Progenitor cell of endocrine pancreas (in vitro differentiated cells): Measurements from ENCODE around the gene PAPPA. TPM values are rescaled to one million over a fixed set of nuclear protein-coding genes. Genes with fewer than 3 reads are reported as not detected.

Experiments used
- DNase-seq: peaks from one replicate; pipeline ENCODE4 v3.0.0; 2021; ENCODE audit warnings: low spot score; ENCODE audit not compliant: unreplicated experiment
- H3K27ac Mint-ChIP-seq: 2 replicates; pipeline ENCODE4 v1.8.0; 2021; ENCODE audit warnings: mild to moderate bottlenecking, moderate library complexity, mixed read lengths
- H3K27me3 Mint-ChIP-seq: 2 replicates; pipeline ENCODE4 v1.8.0; 2021; ENCODE audit warnings: mixed read lengths
- H3K36me3 Mint-ChIP-seq: 2 replicates; pipeline ENCODE4 v1.8.0; 2022; ENCODE audit warnings: mixed read lengths; ENCODE audit not compliant: insufficient read depth
- H3K4me1 Mint-ChIP-seq: 2 replicates; pipeline ENCODE4 v1.8.0; 2021; ENCODE audit warnings: low read depth, mixed read lengths
- H3K4me3 Mint-ChIP-seq: 2 replicates; pipeline ENCODE4 v1.8.0; 2021; ENCODE audit warnings: low read depth, mild to moderate bottlenecking, moderate library complexity, mixed read lengths
- H3K9me3 Mint-ChIP-seq: 2 replicates; pipeline ENCODE4 v1.8.0; 2021; ENCODE audit warnings: low read depth, mixed read lengths
- total RNA-seq: library from RNA; stranded (reverse); gene quantifications from 2 replicates; pipeline ENCODE4 v1.2.1, GENCODE V29; 2021
- TF ChIP-seq, protein P1 (sequence below): fragments of 200-600 bp; sonication (generic); IDR thresholded peaks from one replicate; pipeline ENCODE4 v1.5.0; 2021; ENCODE audit warnings: antibody characterized with exemption, mild to moderate bottlenecking; ENCODE audit not compliant: unreplicated experiment

The PAPPA gene
- total RNA-seq, 1 donor from 2014 or later = 0.36 TPM

DNA sequence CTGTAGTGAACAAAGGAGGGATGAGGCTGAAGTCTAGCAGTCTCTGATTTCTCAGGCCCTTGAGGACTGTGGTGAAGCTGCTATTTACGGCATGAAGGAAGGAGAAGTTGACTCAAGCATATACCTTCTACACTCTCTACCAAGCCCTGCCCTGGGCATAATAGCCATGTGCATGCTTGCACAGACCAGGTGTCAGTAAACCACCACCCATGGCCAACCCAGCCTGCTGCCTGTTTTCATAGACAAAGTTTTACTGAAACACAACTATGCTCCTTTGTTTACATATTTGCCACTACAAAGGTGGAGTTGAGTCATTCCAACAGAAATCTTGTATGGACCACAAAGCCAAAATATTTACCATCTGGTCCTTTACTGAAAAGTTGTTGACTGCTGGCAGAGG lies 126.9 kb downstream of the PAPPA start:
- Mint-ChIP-seq H3K36me3 (no peaks in the 10 kb centered on the region), H3K27ac (no peak overlapping the region), H3K4me1 (peaks cover 9% of the 10 kb centered on the region), H3K27me3 (peaks cover 73% of the 10 kb centered on the region), H3K4me3 (no peak overlapping the region), H3K9me3 (no peaks in the 10 kb centered on the region)
- TF ChIP-seq, protein P1, sequence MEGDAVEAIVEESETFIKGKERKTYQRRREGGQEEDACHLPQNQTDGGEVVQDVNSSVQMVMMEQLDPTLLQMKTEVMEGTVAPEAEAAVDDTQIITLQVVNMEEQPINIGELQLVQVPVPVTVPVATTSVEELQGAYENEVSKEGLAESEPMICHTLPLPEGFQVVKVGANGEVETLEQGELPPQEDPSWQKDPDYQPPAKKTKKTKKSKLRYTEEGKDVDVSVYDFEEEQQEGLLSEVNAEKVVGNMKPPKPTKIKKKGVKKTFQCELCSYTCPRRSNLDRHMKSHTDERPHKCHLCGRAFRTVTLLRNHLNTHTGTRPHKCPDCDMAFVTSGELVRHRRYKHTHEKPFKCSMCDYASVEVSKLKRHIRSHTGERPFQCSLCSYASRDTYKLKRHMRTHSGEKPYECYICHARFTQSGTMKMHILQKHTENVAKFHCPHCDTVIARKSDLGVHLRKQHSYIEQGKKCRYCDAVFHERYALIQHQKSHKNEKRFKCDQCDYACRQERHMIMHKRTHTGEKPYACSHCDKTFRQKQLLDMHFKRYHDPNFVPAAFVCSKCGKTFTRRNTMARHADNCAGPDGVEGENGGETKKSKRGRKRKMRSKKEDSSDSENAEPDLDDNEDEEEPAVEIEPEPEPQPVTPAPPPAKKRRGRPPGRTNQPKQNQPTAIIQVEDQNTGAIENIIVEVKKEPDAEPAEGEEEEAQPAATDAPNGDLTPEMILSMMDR = no peak
- no peak for DNase-seq

DNA sequence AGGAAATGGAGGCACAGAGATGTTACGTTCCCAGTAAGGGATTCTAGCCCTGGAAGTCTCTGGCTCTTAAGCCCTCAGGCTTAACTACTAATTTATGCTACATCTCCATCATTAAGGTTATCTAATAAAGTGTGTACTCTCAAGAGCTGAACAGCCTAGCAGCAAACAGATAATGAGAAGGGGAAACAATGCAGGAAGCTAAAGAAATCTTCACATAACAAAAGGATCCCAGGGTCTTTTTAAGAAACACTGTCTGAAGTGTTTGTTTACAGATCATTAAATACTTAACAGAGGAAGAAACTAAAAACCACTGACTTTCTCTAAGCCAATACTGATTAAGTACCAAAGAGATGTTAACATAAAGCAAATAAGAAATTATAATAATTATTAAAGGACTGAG lies 129.0 kb downstream of the PAPPA start:
- H3K4me1 Mint-ChIP-seq = peaks cover 19% of the 10 kb centered on the region
- no peaks in the 10 kb centered on the region for H3K9me3 Mint-ChIP-seq
- no peaks in the 10 kb centered on the region for H3K36me3 Mint-ChIP-seq
- TF ChIP-seq, protein P1 = no peak
- no peak overlapping the region for H3K4me3 Mint-ChIP-seq
- peaks cover 58% of the 10 kb centered on the region for H3K27me3 Mint-ChIP-seq
- no peak overlapping the region for H3K27ac Mint-ChIP-seq
- no peak for DNase-seq

DNA sequence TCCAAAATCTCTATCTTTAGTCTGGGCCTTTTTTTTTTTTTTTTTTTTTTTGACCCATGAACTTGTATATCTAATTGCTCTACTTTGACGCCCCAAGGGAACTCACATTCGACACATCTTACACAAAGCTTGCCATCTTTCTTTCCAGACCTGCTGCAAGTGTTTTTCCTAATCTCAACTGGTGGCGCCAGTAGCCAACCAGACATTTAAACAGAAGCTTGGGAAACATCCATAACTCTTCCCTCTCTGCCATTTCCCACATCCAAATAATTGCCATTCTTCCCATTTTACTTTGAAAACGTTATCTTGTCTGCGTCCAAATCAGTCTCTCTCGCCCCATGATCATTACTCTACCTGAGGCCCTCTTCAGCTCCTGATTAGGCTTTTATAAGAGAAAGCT lies 130.9 kb downstream of the PAPPA start:
- TF ChIP-seq, protein P1 = no peak
- no peak for DNase-seq
- Mint-ChIP-seq H3K36me3 (no peaks in the 10 kb centered on the region), H3K27ac (no peak overlapping the region), H3K4me1 (peaks cover 19% of the 10 kb centered on the region), H3K4me3 (no peak overlapping the region), H3K9me3 (no peaks in the 10 kb centered on the region), H3K27me3 (peaks cover 40% of the 10 kb centered on the region)

DNA sequence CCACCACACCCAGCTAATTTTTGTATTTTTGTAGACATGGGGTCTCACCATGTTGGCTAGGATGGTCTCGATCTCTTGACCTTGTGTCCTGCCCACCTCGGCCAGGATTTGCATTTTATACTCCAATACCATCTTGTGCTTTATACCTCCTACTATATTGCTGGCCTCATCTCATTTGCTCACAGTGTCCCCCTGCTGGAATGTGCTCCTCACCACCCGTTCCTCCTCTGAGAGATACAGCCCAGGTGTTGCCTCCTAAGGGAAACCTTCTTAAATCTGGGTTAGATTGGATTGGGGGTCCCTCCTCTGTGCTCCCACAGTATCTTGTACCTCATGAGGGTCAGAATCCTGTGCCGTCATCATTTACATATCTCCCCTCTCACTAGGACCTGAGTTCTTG lies 131.7 kb downstream of the PAPPA start:
- Mint-ChIP-seq H3K4me1 (peaks cover 19% of the 10 kb centered on the region), H3K4me3 (no peak overlapping the region)

DNA sequence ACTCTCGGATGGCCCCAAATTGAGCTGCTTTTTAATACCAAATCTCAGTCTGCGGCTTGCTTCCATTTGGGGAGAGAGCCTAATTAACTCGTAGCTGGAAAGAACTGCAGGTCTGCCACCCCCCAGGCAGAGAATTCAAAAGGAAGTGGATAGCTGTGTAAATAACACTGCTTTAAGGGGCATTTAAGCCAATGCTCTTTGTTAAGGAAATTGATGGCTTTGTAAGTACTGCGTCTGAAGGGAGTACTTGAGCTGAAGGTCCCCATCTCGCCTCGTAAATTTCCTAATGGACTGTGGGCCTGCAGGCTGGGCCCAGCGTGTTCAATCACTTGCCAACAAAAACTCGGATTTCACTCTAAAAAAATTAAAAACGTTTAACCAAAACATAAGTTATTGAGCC lies 132.7 kb downstream of the PAPPA start:
- no peak overlapping the region for H3K4me3 Mint-ChIP-seq
- H3K9me3 Mint-ChIP-seq = no peaks in the 10 kb centered on the region
- peaks cover 19% of the 10 kb centered on the region for H3K4me1 Mint-ChIP-seq
- peak overlapping the region; percentile 68 for H3K27ac Mint-ChIP-seq
- TF ChIP-seq, protein P1 = no peak
- DNase-seq = no peak
- H3K36me3 Mint-ChIP-seq = no peaks in the 10 kb centered on the region
- H3K27me3 Mint-ChIP-seq = peaks cover 37% of the 10 kb centered on the region

More for the DNA sequence above, 131.7 kb downstream of the PAPPA start:
- peak overlapping the region; percentile 68 for H3K27ac Mint-ChIP-seq
- no peak for DNase-seq
- TF ChIP-seq, protein P1 = peak; percentile 25
- peaks cover 35% of the 10 kb centered on the region for H3K27me3 Mint-ChIP-seq
- no peaks in the 10 kb centered on the region for H3K36me3 Mint-ChIP-seq
- no peaks in the 10 kb centered on the region for H3K9me3 Mint-ChIP-seq
